Neuronal stem cell (in vitro differentiated cells): ENCODE results near the gene TSPOAP1.

Experiments used
- DNase-seq: peaks from one replicate; pipeline ENCODE4 v3.0.0-alpha.2; 2013; ENCODE audit warnings: low spot score
- H2AFZ ChIP-seq: one replicate; pipeline ENCODE4 v1.6.1; 2013; ENCODE audit warnings: mild to moderate bottlenecking, low read length, inconsistent platforms
- H2AK5ac ChIP-seq: 2 replicates; pipeline ENCODE4 v1.6.1; 2013; ENCODE audit warnings: low read depth, mild to moderate bottlenecking, inconsistent platforms, low read length, moderate library complexity, mixed read lengths
- H2BK120ac ChIP-seq: 2 replicates; pipeline ENCODE4 v1.6.1; 2013; ENCODE audit warnings: low read depth, mild to moderate bottlenecking, inconsistent platforms, low read length, moderate library complexity, mixed read lengths
- H2BK12ac ChIP-seq: one replicate; pipeline ENCODE4 v1.6.1; 2013; ENCODE audit warnings: low read length, inconsistent platforms
- H2BK15ac ChIP-seq: 2 replicates; pipeline ENCODE4 v1.6.1; 2013; ENCODE audit warnings: mild to moderate bottlenecking, low read length, inconsistent platforms, mixed read lengths
- H2BK5ac ChIP-seq: one replicate; pipeline ENCODE4 v1.6.1; 2013; ENCODE audit warnings: inconsistent platforms, mild to moderate bottlenecking, low read length, moderate library complexity
- H3K14ac ChIP-seq: one replicate; pipeline ENCODE4 v1.6.1; 2013; ENCODE audit warnings: low read length, inconsistent platforms
- H3K18ac ChIP-seq: 2 replicates; pipeline ENCODE4 v1.6.1; 2013; ENCODE audit warnings: low read length, inconsistent platforms
- H3K23ac ChIP-seq: 2 replicates; pipeline ENCODE4 v1.6.1; 2013; ENCODE audit warnings: low read depth, mild to moderate bottlenecking, mixed read lengths, low read length, inconsistent platforms; ENCODE audit not compliant: poor library complexity
- H3K27ac ChIP-seq: replicated peaks from 3 replicates; pipeline ENCODE4 v1.5.1; 2013; ENCODE audit warnings: low read length, inconsistent platforms
- H3K27me3 ChIP-seq, 3 experiments: 2 replicates each; pipeline ENCODE4 v1.6.1; 2013; ENCODE audit warnings: low read length in 3 of 3, mild to moderate bottlenecking in 2 of 3, inconsistent platforms in 1 of 3, low read depth in 1 of 3, mixed read lengths in 1 of 3, moderate library complexity in 1 of 3; ENCODE audit not compliant: control insufficient read depth in 3 of 3, insufficient read depth in 3 of 3
- H3K36me3 ChIP-seq, 2 donors: replicated peaks in 1 of 2; 2 replicates each; pipeline ENCODE4 v1.6.1; 2013; ENCODE audit warnings: low read length in 2 of 2; ENCODE audit not compliant: control insufficient read depth in 2 of 2, insufficient read depth in 2 of 2
- H3K4ac ChIP-seq: 2 replicates; pipeline ENCODE4 v1.6.1; 2013; ENCODE audit warnings: inconsistent platforms, mild to moderate bottlenecking, low read length, moderate library complexity
- H3K4me1 ChIP-seq, 2 donors: 1 replicate in 1 of 2; 2 replicates in 1 of 2; pipeline ENCODE4 v1.6.1; 2013; ENCODE audit warnings: low read length in 2 of 2, low read depth in 1 of 2; ENCODE audit not compliant: control insufficient read depth in 2 of 2, insufficient read depth in 1 of 2
- H3K4me2 ChIP-seq: one replicate; pipeline ENCODE4 v1.6.1; 2013; ENCODE audit warnings: mild to moderate bottlenecking, low read length, inconsistent platforms; ENCODE audit not compliant: insufficient read depth, poor library complexity, severe bottlenecking
- H3K4me3 ChIP-seq, 2 donors: 2 replicates each; pipeline ENCODE4 v1.5.1; 2013; ENCODE audit warnings: low read length in 2 of 2, mild to moderate bottlenecking in 2 of 2, inconsistent platforms in 1 of 2, moderate library complexity in 1 of 2
- H3K79me1 ChIP-seq: one replicate; pipeline ENCODE4 v1.6.1; 2013; ENCODE audit warnings: low read depth, mild to moderate bottlenecking, inconsistent platforms, low read length, moderate library complexity
- H3K9ac ChIP-seq: one replicate; pipeline ENCODE4 v1.6.1; 2013; ENCODE audit warnings: mild to moderate bottlenecking, low read depth, low read length, inconsistent platforms; ENCODE audit not compliant: poor library complexity
- H3K9me3 ChIP-seq, 2 donors: replicated peaks in 1 of 2; 2 replicates each; pipeline versions ENCODE3 to v1.6.1; 2013; ENCODE audit warnings: low read length in 2 of 2, mild to moderate bottlenecking in 2 of 2, inconsistent platforms in 1 of 2, low read depth in 1 of 2, mixed read lengths in 1 of 2, moderate library complexity in 1 of 2; ENCODE audit not compliant: control insufficient read depth in 2 of 2, insufficient read depth in 1 of 2
- H4K8ac ChIP-seq: one replicate; pipeline ENCODE4 v1.6.1; 2013; ENCODE audit warnings: low read depth, mild to moderate bottlenecking, inconsistent platforms, low read length, moderate library complexity
- H4K91ac ChIP-seq: one replicate; pipeline ENCODE4 v1.6.1; 2013; ENCODE audit warnings: low read length, low read depth, mild to moderate bottlenecking, inconsistent platforms; ENCODE audit not compliant: poor library complexity
- WGBS, 2 donors: extraction: QIAGEN DNeasy Blood & Tissue Kit; methylation state at CpG; one replicate each; pipeline ENCODE4 v1.1.7; 2013; ENCODE audit warnings: missing lambda C conversion rate in 2 of 2, mixed read lengths in 1 of 2; ENCODE audit not compliant: insufficient read length in 2 of 2, insufficient replicate concordance in 1 of 2; ENCODE audit errors: extremely low coverage in 2 of 2; 5-methylcytosine and 5-hydroxymethylcytosine counted together

Gene TSPOAP1

DNA sequence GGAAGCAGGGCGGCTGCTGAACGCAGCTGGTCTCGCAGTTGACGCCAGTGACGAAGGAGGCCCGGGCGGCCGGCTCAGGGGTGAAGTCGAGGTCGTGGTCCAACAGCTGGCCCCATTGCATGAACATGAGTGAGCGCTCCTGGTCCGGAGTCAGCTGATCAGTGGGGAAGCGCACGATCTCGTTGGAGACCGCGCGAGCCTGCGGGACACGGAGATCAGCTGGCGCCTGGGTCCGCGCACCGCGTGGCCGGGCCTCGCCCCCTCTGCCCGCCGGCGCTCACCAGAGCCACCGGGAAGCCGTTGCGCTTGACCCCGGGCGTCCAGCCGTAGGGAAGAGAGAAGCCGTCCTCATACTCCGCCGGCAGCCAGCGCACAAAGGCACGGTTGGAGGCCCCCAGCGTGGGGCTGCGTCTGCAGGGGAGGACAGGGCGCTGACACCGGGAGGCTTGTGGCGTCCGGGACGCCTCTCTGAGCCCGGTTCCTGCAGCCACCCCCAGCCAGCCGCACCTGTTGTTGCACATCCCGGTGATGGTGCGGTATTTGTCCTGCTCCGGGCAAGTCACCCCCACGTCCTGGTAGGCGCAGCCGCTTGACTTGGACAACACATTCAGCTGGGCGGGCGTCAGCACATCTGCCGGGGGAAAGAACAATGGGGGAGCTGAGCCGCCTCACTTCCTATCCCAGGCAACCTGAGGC is 49.4 kb downstream of the TSPOAP1 start:
- Histone ChIP-seq H2AFZ (peak overlapping the region; percentile 49), H3K23ac (no peak overlapping the region), H3K27ac (no peak overlapping the region), H2BK120ac (peak overlapping the region; percentile 9), H3K9me3 (no peaks in the 10 kb centered on the region), H3K14ac (no peak overlapping the region), H2BK12ac (no peak overlapping the region), H3K4me2 (no peak overlapping the region), H4K8ac (no peak overlapping the region), H3K79me1 (peaks cover 2% of the 10 kb centered on the region), H3K9ac (no peak overlapping the region), H2BK5ac (no peak overlapping the region), H2AK5ac (peak overlapping the region; percentile 64), H2BK15ac (peak overlapping the region; percentile 45), H3K27me3 (peaks cover 0 to 38% (median 9%) of the 10 kb centered on the region in 3 experiments), H3K18ac (peak overlapping the region; percentile 49), H3K4me1 (peaks cover 0 to 2% of the 10 kb centered on the region in 2 donors), H4K91ac (no peak overlapping the region), H3K4ac (no peak overlapping the region), H3K4me3 (no peak overlapping the region), H3K36me3 (no peaks in the 10 kb centered on the region)
- DNase-seq = no peak
- WGBS, 2 donors = no CpG with 5 or more reads among the region's 60 CpGs

DNA sequence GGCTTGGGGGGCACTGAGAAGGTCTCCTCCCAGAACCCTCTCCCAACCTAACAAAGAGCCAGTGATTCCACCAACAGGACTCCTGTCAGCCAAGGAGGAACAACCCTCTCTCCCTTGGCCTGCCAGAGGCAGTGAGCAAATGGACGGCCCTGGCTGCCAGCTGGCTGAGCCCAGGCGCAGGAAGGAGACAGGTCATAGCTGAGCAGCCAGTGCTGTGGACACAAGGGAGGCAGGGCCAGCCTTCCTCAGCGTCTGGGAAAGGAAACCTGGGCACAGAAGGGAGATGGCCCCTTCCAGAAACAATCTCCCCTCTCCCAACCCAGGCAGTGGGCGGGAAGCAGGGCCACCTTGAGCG is 50.0 kb downstream of the TSPOAP1 start:
- Histone ChIP-seq H2BK120ac (peak overlapping the region; percentile 9), H2BK5ac (peak overlapping the region; percentile 11), H2AK5ac (peak overlapping the region; percentile 64), H3K4me3 (no peak overlapping the region), H3K4ac (no peak overlapping the region), H3K79me1 (peaks cover 2% of the 10 kb centered on the region), H3K18ac (peak overlapping the region; percentile 49), H3K4me1 (peaks cover 0 to 2% of the 10 kb centered on the region in 2 donors), H2BK12ac (peak overlapping the region; percentile 46), H4K8ac (no peak overlapping the region), H4K91ac (no peak overlapping the region), H2AFZ (peak overlapping the region; percentile 49), H3K23ac (peak overlapping the region; percentile 22), H3K27ac (no peak overlapping the region), H3K9ac (no peak overlapping the region), H3K27me3 (peaks cover 0 to 33% (median 9%) of the 10 kb centered on the region in 3 experiments), H3K14ac (no peak overlapping the region), H3K4me2 (no peak overlapping the region), H3K36me3 (no peaks in the 10 kb centered on the region), H2BK15ac (peak overlapping the region; percentile 45), H3K9me3 (no peaks in the 10 kb centered on the region)
- DNase-seq = no peak
- no CpG with 5 or more reads among the region's 5 CpGs for WGBS, 2 donors

DNA sequence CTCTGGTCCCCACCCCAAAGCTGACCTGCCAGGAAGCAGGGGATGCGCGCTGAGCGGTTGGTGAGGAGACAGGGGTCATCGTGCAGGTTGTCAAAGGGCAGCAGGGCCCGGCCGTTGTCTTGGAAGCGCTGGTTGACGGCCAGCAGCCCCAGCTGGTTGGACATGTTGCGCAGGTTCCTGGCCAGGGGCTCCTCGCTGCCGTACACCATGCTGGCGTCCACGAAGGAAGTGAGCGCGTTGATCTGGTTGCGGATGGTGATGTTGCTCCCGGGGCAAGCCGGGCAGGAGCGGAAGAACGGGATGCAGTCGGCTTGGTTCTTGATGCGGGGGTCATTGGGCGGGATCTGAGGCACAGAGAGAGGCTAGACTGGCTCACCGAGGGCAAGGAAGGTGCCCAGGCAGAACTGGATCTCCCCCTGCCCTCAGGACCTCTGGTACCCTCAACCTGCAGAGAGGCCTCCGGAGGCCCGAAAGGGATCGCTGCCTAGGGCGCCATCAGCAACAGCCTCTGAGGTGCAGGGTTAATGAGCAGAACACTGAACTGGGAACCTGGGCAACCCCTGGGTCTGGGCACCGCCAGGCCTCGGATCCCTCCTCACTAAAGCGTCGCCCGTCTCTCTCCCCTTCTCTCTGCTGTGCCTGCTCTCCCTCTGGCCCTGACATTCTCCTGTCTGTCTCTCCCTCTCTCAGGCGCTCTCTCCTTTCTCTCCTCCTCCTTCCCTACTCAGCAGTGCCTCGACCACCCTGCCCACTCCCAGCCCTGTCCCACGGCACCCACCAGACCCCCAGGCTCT is 50.6 kb downstream of the TSPOAP1 start:
- Histone ChIP-seq H2AFZ (peak overlapping the region; percentile 49), H3K23ac (peak overlapping the region; percentile 45), H4K91ac (no peak overlapping the region), H3K36me3 (no peaks in the 10 kb centered on the region), H3K9me3 (no peaks in the 10 kb centered on the region), H3K79me1 (peaks cover 2% of the 10 kb centered on the region), H3K18ac (peak overlapping the region; percentile 45), H3K14ac (no peak overlapping the region), H2BK120ac (peak overlapping the region; percentile 9), H3K27me3 (peaks cover 0 to 34% (median 11%) of the 10 kb centered on the region in 3 experiments), H2BK5ac (peak overlapping the region; percentile 11), H2AK5ac (peak overlapping the region; percentile 11), H2BK15ac (no peak overlapping the region), H4K8ac (no peak overlapping the region), H3K4me3 (no peak overlapping the region), H3K4ac (peak overlapping the region; percentile 28), H3K27ac (no peak overlapping the region), H3K4me2 (no peak overlapping the region), H3K9ac (peak overlapping the region; percentile 51), H3K4me1 (peaks cover 0 to 2% of the 10 kb centered on the region in 2 donors), H2BK12ac (peak overlapping the region; percentile 60)
- no peak for DNase-seq
- WGBS, 2 donors = no CpG with 5 or more reads among the region's 36 CpGs
